HPDE6-E6E7 (cell line): ENCODE measurements around the gene SARDH.
"Not testable (repeated sequence)": the region's sequence is repeated elsewhere in the genome, so short reads cannot be mapped to it uniquely, and the experiment has no call there.

Experiments
- DNase-seq: peaks from one replicate; pipeline ENCODE4 v3.0.0; 2011; ENCODE audit warnings: missing footprints; ENCODE audit errors: extremely low spot score

SARDH gene

DNA sequence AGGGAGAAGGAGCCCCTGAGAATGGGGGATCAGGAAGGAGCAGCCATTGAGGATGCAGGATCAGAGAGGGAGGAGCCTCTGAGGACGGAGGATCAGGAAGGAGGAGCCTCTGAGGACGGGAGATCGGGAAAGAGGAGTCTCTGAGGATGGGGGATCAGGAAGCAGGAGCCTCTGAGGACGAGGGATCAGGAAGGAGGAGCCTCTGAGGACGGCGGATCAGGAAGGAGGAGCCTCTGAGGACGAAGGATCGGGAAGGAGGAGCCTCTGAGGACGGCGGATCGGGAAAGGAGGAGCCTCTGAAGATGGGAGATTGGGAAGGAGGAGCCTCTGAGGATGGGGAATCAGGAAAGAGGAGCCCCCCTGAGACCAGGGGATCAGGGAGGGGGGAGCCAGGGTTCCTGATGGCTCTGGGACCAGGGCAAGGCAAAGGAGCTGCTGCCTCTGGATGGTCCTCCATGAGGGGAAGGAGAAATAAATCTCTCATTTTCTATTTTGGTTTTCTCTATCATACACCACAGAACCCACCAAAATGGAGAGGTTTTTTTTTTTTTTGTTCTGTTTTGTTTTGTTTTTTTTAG is 22.6 kb upstream of the SARDH start:
- no peak for DNase-seq

DNA sequence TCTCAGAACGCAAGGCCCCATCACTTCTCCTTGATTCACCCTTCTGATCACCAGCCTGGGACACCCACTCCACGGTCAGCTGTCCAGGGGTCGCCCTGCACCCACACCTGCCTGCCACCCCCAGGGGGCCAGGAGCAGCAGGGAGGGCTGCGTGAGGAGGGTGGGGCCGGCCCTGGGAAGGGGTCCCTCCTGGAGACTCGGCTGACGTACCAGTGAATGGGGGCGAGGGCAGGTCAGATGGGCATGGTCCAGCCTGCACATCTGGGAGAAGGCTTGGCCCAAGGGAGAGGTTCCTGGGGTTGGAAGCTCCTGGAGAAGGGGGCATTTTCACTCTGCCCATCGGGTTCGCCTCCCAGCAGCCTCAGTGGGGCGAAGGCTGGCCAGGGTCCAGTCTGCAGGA is 21.8 kb upstream of the SARDH start:
- DNase-seq, result no peak

DNA sequence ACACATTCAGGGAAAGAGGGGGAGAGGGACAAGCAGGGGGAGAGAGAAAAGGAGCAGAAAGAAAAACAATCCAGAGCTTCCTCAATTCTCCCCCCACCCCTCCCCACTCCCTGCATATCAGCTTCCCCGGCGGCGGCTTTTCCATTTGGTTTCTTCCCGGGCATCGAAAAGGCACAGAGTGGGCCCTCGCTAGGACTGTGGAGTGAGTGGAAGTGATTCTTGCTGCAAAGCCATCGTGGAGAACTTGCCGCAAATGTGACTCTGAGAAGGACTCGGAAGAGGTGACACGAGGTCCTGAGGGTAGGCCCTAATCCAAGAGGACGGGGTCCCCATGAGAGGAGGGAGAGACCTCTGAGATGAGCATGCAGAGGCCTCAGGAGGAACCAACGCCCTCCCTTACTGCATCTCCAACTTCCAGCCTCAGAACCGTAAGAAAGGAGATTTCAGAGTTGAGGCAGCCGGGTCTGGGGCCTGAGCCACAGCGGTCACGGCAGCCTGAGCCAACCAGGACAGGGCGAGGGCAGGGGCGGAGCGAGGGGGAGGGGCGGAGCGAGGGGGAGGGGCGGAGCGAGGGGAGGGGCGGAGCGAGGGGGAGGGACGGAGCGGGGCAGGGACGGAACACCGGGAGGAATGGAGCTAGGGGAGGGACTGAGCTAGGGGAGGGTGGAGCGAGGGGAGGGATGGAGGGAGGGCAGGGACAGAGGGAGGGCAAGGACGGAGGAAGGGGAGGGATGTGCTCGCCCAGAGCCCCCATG is 21.2 kb upstream of the SARDH start:
- no peak for DNase-seq

DNA sequence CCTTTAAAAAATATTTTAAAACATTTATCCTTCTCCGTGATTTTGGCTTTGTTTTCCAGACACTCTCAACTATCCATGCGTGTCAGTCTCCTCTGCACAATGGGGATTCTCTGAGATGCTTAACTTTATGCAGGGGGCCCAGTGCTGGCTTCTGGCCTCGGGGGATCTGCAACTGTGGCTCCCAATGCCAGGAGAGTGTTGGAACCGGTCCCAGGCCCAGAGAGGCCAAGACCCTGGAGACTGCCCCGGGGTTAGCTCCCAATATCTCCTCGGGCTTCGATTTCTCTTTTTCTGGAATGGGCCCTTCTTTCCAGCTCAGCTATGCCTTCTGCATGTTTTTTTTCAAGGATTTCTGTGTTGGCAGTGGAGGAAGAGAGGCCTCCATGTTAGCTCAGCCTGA is 20.1 kb upstream of the SARDH start:
- no peak for DNase-seq

DNA sequence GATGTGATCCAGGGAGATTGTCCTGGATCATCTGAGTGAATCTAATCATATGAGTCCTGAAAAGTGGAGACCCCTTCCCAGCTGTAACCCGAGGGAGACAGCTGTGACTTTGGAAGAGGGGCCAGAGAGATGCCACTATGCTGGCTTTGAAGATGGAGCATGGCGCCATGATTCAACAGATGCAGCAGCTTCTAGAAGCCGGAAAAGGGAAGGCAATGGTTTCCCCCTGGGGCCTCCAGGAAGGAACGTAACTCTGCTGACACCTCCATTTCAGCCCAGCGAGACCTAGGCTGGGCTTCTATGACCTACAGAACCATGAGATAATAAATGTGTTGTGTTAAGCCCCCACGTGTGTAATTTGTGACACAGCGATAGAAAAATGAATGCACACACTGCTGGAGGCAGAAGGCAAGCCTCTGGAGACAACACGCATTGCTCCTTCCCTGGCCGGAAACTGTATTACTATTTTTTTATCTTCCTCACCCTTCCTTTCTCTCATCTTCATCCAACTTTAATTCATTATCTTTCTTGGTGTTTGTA is 16.6 kb upstream of the SARDH start:
- no peak for DNase-seq

DNA sequence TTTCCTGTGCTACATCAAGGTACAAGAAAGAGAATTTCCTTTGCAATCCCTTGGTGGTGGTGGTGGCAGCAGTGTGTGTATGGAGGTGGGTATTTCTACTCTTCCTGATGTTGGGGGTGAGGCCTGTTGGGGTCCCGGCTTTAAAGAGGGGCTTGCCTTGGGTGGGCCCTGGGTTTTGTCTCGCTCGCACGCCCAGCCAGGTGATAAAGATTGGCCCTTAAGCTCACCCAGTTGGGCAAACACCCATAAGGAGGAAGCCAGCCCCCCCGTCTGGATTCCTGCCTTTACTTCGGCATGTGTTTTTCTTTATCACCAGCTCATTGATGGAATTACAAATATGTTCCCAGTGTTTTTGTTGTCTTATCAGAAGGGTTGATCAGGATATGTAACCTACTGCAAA is 16.0 kb upstream of the SARDH start:
- DNase-seq, result no peak

DNA sequence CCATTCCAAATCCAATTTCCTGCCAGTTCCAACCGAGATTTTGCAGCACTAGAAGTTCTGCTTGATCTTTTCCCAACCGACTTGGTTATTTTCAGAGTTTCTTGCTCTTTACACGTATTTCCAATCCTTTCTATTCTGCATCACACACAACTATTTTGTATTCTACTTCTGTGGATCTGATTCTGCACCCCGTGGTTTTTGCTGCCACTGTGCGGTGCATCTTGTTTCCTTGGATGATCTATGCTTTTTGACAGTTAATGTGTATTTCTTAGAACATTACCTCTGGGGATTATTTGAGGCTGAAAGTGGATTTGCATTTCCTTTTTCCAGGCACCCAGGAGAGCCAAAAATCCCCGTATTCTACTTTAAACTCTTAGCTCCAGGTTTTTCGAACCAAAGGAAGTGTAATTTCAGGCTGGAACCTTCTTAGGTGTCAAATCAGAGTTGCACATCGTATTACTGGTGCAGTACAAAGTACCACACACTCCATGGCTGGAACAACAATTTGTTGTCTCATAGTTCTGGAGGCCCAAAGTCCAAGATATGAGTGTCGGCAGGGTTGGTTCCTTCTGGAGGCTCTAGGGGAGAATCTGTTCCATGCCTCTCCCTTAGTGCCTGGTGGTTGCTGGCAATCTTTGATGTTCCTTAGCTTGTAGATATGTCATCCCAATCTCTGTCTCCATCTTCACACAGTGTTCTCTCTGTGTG is 14.7 kb upstream of the SARDH start:
- no peak for DNase-seq

DNA sequence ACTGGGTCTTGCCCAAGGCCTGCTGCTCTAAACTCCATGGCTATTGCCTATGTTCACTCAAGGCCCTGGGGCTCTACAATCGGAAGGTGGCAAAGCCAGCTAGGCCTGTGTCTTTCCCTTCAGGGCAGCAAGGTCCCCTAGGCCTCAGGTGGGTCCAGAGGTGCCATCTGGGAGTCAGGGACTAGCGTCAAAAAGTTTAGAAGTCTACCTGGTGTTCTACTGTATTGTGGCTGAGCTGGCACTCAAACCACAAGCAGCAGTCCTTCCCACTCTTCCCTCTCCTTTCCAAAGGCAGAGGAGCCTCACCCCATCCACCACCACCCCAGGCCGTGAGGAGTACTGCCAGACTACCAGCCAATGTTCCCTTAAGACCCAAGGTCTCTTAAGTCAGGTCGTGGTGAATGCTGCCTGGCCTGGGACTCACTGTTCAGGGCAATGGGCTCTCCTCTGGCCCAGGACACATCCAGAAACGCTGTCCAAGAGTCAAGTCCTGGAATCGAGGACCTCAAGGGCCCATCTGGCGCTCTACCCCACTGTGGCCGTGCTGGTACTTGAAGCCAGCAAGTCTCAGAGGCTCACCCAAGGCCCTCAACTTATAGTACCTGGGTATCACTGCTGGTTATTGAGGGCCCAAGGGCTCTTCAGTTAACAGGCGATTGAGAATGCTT is 13.0 kb upstream of the SARDH start:
- DNase-seq, result no peak

DNA sequence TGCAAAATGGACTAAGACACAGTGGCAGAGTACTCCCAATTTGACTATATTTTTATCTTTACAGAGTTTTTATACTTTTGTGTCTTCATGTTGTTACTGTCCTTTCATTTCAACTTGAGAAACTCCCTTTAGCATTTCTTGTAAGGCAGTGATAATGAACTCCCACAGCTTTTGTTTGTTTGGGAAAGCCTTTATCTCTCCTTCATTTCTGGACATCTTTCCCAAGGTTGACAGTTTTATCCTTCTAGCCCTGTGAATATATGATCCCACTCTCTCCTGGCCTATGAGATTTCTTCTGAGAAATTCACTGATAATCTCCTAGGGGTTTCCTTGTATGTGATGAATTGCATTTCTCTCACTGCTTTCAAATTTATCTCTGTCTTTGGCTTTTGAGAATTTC is 9.2 kb upstream of the SARDH start:
- no peak for DNase-seq

DNA sequence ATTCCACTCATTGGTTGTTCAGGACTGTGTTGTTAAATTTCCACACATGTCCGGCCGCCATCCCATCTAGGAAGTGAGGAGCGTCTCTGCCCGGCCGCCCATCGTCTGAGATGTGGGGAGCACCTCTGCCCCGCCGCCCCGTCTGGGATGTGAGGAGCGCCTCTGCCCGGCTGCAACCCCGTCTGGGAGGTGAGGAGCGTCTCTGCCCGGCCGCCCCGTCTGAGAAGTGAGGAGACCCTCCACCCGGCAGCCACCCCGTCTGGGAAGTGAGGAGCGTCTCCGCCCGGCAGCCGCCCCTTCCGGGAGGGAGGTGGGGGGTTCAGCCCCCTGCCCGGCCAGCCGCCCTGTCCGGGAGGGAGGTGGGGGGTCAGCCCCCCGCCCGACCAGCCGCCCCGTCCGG is 6.4 kb upstream of the SARDH start:
- not testable (repeated sequence) for DNase-seq

DNA sequence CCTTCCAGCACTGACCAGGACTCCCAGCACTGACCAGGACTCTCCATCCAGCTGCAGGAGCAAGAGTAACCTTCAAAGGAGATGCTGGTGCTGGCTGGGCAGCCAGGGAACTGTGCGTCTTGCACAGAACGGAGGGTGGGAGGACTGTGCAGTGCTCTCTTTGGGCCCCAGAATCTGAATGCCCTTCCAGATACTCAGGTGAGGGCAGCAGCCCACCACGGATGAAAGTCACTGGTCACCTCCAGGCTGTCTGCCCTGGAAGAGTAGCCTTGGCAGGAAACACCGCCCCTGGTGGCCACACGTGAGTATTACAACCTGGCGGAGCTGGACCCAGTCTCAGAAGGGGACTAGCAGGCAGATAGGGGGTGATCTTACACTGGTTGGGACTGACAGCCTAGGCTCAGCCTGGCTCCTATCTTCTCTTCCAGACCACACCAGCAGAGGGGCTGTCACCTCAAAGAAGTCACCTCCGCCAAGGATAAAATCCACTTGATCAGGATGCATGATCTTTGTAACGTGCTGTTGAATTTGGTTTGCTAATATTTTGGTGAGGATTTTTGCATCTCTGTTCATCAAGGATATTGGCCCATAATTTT is 4.8 kb upstream of the SARDH start:
- DNase-seq, result peak; percentile 86

DNA sequence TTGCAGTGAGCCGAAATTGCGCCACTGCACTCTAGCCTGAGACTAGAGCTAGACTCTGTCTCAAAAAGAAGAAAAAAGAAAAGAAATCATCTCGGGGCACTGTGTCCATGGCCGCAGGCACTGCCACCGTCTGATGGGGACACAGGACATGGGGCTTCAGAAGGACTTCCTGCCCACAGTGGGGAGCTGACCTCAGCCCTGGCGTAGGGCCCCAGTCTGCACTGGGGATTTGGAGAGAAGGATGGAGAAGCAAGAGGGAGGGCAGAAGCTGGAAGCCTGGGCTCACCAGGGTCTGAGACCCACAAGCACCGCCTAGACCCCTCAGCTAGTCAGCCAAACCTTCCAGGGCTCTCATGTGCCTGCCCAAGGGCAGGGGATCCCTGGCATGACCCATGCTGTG is 4.1 kb upstream of the SARDH start:
- no peak for DNase-seq

DNA sequence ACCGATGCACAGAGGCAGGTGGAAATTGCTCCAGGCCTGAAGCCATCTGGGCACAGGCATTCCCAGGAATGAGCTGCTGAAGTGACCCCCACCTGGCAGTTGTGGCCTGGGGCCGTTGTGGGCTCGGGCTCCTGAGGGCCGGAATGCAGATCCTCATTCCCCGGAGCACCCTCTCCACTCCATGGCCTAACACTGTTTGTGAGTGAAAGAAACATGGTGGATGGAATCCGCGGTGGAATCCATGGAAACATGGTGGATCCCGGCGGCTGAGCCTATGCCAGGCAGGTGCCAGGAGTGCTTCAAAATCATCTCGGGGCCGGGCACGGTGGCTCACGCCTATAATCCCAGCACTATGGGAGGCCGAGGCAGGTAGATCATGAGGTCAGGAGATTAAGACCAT is 3.6 kb upstream of the SARDH start:
- no peak for DNase-seq

DNA sequence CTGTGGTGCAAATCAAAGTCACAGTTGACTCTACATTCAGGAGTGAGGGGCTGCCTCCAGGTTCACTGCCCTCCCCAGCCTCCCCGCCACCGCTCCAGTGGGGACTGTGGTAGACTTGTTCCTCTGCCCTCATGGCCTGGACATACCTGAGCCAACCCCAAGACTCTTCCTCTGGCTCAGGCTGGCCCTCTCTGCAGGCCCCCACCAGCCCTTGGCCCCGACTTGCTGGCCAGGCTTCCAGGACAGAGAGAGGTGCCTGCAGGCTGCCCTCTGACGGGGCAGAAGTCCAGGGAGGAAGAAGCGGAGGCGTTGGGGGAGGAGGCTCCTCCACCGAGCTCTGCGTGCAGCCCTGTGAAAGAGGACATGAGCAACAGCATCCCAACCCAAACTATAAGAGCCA is 2.8 kb upstream of the SARDH start:
- no peak for DNase-seq

DNA sequence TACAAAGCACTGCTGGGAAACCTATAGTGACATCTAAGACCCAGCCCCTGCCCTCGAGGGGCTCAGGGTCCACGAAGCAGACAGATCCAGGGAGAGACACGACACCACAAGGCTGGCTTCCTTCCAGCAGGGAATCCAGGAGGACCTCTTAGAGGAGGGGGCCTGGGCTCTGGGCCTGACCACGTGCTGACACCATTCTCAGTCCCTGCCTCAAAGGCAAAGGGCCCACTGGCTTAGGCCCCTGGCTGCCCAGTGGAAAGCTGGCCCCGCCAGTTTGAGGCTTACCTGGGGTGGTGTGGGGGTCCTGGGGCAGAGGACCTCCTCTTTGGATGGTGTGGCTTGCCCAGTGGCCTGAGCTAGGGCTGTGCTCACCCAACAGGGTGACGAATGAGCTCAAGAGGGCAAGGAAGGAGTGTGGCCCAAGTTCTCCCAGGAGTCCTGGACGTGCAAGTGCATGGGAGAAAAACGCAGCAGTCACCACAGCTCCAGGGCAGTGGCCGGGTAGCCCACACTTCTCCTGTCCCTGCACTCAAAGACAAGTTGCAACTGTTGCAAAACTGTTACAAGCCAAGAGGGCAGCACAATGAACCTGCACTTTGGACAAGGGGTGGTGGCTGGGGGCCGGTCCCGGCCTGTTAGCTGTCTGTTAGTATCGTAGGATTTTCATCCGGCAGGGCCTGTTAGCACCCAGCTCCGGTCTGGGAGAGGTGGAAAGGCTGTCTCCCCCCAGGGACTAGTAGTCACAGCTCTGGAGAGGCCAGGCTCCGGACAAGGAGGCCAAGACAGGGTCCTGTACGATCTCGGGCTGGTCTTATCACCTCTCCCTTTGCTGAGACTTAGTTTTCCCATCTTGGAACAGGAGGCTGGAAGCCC is 1.5 kb upstream of the SARDH start:
- DNase-seq, result no peak

DNA sequence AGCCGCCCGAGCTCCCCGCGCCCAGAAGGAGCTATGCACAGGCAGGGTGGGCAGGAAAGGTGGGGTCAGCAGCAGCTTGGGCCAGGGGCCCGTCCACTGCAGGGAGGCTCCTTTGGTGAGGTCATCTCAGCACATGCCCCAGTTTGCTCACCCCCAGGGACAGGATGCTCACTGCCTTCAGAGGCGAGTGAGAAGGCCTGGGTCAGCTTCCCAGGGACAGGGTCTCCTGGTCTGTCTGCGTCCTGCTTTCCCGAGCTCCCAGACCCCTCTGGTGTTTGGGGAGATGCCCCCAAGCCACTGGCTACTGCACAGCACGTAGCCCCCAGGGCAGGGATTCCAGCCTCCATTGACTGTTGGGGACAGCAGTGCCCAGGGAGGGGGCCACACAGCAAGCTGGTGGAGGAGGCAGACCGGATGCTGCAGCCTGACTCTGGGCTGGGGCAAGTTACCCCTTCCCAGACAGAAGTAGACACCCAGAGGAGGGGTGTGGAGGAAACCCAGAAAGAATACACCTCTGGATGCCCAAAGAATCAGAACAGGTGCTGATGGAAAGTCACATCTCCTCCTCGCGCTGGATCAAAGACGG is 581 bp upstream of the SARDH start:
- no peak for DNase-seq

DNA sequence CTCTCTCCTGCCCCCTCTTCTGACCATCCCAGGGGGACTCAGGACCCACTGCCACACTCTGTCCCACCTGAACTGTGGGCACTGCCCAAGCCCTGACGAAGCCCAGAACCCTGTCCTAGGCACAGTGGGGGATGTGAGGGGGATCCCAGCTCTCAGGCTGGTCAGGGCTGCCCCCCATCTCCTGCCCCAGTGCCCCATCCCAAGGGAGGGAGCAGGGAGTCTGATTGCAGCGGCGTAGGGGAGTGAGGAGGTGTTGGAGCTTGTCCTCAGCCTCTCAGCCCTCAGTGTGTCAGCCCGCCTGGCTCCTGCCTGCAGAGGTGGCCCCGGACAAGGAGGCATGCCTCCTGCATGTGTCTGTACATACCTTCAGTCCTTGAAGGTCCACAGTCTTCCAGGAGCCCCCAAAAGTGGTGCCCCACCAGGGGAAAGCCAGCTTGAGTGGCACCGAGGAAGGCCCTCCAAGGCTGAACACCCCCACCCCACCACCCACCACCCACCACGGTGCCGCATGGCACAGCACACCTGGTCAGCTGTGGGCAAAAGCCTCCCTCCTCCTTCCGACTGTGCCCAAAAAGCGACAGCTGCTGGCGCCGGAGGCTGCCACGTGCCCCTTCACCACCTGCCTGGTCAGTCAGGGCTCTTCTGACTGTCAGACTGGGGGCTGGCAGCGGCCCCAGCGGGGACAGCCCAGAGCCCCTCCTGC is 930 bp downstream of the SARDH start:
- DNase-seq, result no peak

DNA sequence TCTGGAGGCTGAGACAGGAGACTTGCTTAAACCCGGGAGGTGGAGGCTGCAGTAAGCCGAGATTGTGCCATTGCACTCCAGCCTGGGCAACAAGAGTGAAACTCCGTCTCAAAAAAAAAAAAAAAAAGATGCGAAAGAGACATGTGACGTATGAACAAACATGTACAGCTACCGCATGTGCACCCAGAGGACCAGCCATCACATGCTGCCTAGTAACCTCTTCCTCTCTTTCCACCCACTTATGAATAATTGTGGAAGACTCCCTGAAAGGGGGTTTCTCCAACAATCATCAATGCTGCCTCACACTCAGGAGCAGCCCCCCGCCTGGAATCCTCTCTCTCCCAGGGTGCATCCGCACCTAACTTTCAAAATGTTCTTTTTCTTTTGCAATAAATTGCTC is 2.2 kb downstream of the SARDH start:
- no peak for DNase-seq

DNA sequence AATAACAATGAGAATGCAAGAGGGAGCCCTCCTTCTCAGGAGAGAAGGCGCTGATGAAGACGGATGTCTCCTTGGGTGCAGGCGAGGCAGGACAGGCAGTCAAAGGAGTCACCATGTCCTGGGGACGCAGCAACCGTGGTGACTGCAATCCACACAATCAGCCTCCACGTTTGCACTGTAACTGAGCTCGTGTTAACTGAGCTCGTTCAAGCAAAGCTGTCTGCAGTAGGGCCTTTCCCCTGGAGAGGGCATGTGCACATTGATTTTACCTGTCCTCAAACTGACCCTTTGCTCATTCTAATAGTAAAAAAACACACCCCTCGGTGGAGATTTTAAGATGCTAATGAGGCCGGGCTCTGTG is 2.8 kb downstream of the SARDH start:
- no peak for DNase-seq
